GM23338 (cell line): ENCODE results near the gene GLS. TPM values are rescaled to one million over a fixed set of nuclear protein-coding genes. Genes with fewer than 3 reads are reported as not detected.
"Not testable (repeated sequence)": the region's sequence is repeated elsewhere in the genome, so short reads cannot be mapped to it uniquely, and the experiment has no call there.

Experiments
- ATAC-seq: fragments of 200-7000 bp; cut with Tn5 transposase; 3 replicates; pipeline ENCODE4 v1.9.1; 2020
- DNase-seq: peaks from one replicate; pipeline ENCODE4 v3.0.0-alpha.2; 2015; ENCODE audit warnings: low spot score
- H2AFZ ChIP-seq: fragments of 200-600 bp; sonication (generic); 2 replicates; pipeline ENCODE4 v1.8.0; 2016; ENCODE audit warnings: antibody characterized with exemption, mild to moderate bottlenecking, moderate library complexity
- H3F3A ChIP-seq: fragments of 200-600 bp; sonication (generic); replicated peaks from 2 replicates; pipeline ENCODE4 v1.8.0; 2017; ENCODE audit warnings: antibody characterized with exemption, mixed run types, low read depth
- H3K27ac ChIP-seq: fragments of 200-600 bp; sonication (generic); 2 replicates; pipeline ENCODE4 v1.6.1; 2016; ENCODE audit warnings: low read depth
- H3K27me3 ChIP-seq: fragments of 200-600 bp; sonication (generic); 2 replicates; pipeline ENCODE4 v1.8.0; 2016; ENCODE audit warnings: mild to moderate bottlenecking, mixed run types, moderate library complexity; ENCODE audit not compliant: insufficient read depth
- H3K36me3 ChIP-seq: fragments of 200-600 bp; sonication (generic); 2 replicates; pipeline ENCODE4 v1.8.0; 2016; ENCODE audit warnings: mild to moderate bottlenecking; ENCODE audit not compliant: insufficient read depth
- H3K4me1 ChIP-seq: fragments of 200-600 bp; sonication (generic); 2 replicates; pipeline ENCODE4 v1.8.0; 2016; ENCODE audit warnings: mild to moderate bottlenecking, moderate library complexity; ENCODE audit not compliant: insufficient read depth
- H3K4me2 ChIP-seq: fragments of 200-600 bp; sonication (generic); 2 replicates; pipeline ENCODE4 v1.7.1; 2017; ENCODE audit warnings: mixed run types
- H3K4me3 ChIP-seq: fragments of 200-600 bp; sonication (generic); 2 replicates; pipeline ENCODE4 v1.6.1; 2016; ENCODE audit warnings: mixed run types
- H3K79me2 ChIP-seq: fragments of 200-600 bp; sonication (generic); replicated peaks from 2 replicates; pipeline ENCODE4 v1.8.0; 2017; ENCODE audit warnings: mild to moderate bottlenecking; ENCODE audit not compliant: insufficient read depth
- H3K9me2 ChIP-seq: fragments of 200-600 bp; sonication (generic); 2 replicates; pipeline ENCODE4 v1.8.0; 2017; ENCODE audit not compliant: insufficient read depth
- H4K20me1 ChIP-seq: fragments of 200-600 bp; sonication (generic); replicated peaks from 2 replicates; pipeline ENCODE4 v1.8.0; 2017; ENCODE audit warnings: mild to moderate bottlenecking; ENCODE audit not compliant: insufficient read depth
- H3K27ac Mint-ChIP-seq: 2 replicates; pipeline ENCODE4 v1.8.0; 2020; ENCODE audit warnings: inconsistent platforms, mild to moderate bottlenecking, moderate library complexity, mixed read lengths
- H3K27me3 Mint-ChIP-seq: 3 replicates; pipeline ENCODE4 v1.8.0; 2022; ENCODE audit warnings: low read depth, mild to moderate bottlenecking, moderate library complexity, mixed read lengths, inconsistent platforms; ENCODE audit not compliant: insufficient read depth, poor library complexity
- H3K36me3 Mint-ChIP-seq: 3 replicates; pipeline ENCODE4 v1.8.0; 2021; ENCODE audit warnings: low read depth, mild to moderate bottlenecking, inconsistent platforms, moderate library complexity, mixed read lengths
- H3K4me1 Mint-ChIP-seq: 3 replicates; pipeline ENCODE4 v1.8.0; 2020; ENCODE audit warnings: mild to moderate bottlenecking, inconsistent platforms, mixed read lengths
- H3K4me3 Mint-ChIP-seq: 3 replicates; pipeline ENCODE4 v1.8.0; 2021; ENCODE audit warnings: moderate library complexity, mild to moderate bottlenecking, inconsistent platforms, mixed read lengths
- H3K9me3 Mint-ChIP-seq: 3 replicates; pipeline ENCODE4 v1.8.0; 2020; ENCODE audit warnings: moderate library complexity, mild to moderate bottlenecking, inconsistent platforms, mixed read lengths
- CREB1 ChIP-seq: fragments of 250-450 bp; sonication (Bioruptor Pico); IDR thresholded peaks from 2 replicates; pipeline ENCODE4 v1.5.0; 2020; ENCODE audit warnings: low read depth, mild to moderate bottlenecking, moderate library complexity
- CTCF ChIP-seq, 2 experiments: fragments of 200-600 bp in 1 of 2; sonication (generic) in 1 of 2; conservative IDR thresholded peaks; 2 replicates each; pipeline versions ENCODE4 v1.5.1 to v1.6.1; 2016 to 2017; ENCODE audit warnings: antibody characterized with exemption in 2 of 2, low read depth in 2 of 2, mild to moderate bottlenecking in 2 of 2, moderate library complexity in 1 of 2
- ETS1 ChIP-seq: IDR thresholded peaks from 2 replicates; pipeline ENCODE4 v1.6.1; 2016; ENCODE audit warnings: antibody characterized with exemption
- EZH2 ChIP-seq: fragments of 200-600 bp; sonication (generic); IDR thresholded peaks from one replicate; pipeline ENCODE4 v1.8.0; 2017; ENCODE audit warnings: antibody characterized with exemption, mild to moderate bottlenecking, low read depth; ENCODE audit not compliant: unreplicated experiment
- JUNB ChIP-seq: IDR thresholded peaks from one replicate; pipeline ENCODE4 v1.6.1; 2016; ENCODE audit warnings: antibody characterized with exemption; ENCODE audit not compliant: unreplicated experiment
- NANOG ChIP-seq: IDR thresholded peaks from 2 replicates; pipeline ENCODE4 v1.6.1; 2016; ENCODE audit warnings: antibody characterized with exemption, borderline replicate concordance
- REST ChIP-seq: IDR thresholded peaks from one replicate; pipeline ENCODE4 v1.6.1; 2018; ENCODE audit warnings: antibody characterized with exemption; ENCODE audit not compliant: unreplicated experiment
- ZNF331 ChIP-seq: fragments of 250-450 bp; sonication (Bioruptor Pico); IDR thresholded peaks from 2 replicates; pipeline ENCODE4 v1.5.0; 2020; ENCODE audit warnings: low read depth, mild to moderate bottlenecking, moderate library complexity
- polyA plus RNA-seq: library from polyadenylated mRNA; unstranded; fragments of >200 nt; fragmentation: Nextera tagmentation; extraction: Ambion mirVana; gene quantifications from 2 replicates; pipeline ENCODE4 v1.2.1, GENCODE V29; 2016
- total RNA-seq: library from RNA; depleted of rRNA; stranded (reverse); fragments of >200 nt; shearing (Covaris generic); gene quantifications from 2 replicates; pipeline ENCODE4 v1.2.3, GENCODE V29; 2014

Gene GLS
- total and polyA plus RNA-seq, 2 experiments from 2014 or later: 38.1 to 172 TPM

- TF ChIP-seq CREB1 (no peak), ETS1 (no peak)
These were observed 30.8 kb upstream of the GLS start (continued) for GRCh38 chr2:190849774-190850173.

- H4K20me1 ChIP-seq, H3K9me2 ChIP-seq, H3K4me1 ChIP-seq, H3K4me3 ChIP-seq, H3K27ac Mint-ChIP-seq, H2AFZ ChIP-seq, H3K27ac ChIP-seq, DNase-seq, H3K4me3 Mint-ChIP-seq, H3F3A ChIP-seq, H3K79me2 ChIP-seq, H3K27me3 ChIP-seq, ATAC-seq, H3K36me3 ChIP-seq, H3K4me1 Mint-ChIP-seq, H3K9me3 Mint-ChIP-seq, H3K36me3 Mint-ChIP-seq, H3K4me2 ChIP-seq, H3K27me3 Mint-ChIP-seq: not testable (repeated sequence)
These were observed 27.6 kb upstream of the GLS start for GRCh38 chr2:190853022-190853421.

- no peak for DNase-seq
- Histone ChIP-seq H3K79me2 (no peaks in the 10 kb centered on the region), H2AFZ (no peak overlapping the region), H3K27ac (no peak overlapping the region), H3K4me2 (no peak overlapping the region), H3K9me2 (peaks cover 5% of the 10 kb centered on the region; the same call in 1 of the 2 replicates), H3K36me3 (no peaks in the 10 kb centered on the region), H3K27me3 (no peaks in the 10 kb centered on the region), H3K4me1 (peaks cover 3% of the 10 kb centered on the region), H3F3A (no peaks in the 10 kb centered on the region), H3K4me3 (no peak overlapping the region), H4K20me1 (no peaks in the 10 kb centered on the region)
- no peak overlapping the region for H3K4me3 Mint-ChIP-seq
- no peak for TF ChIP-seq NANOG
- TF ChIP-seq CTCF (conservative IDR thresholded peaks at IDR 0.05; ENCODE audit: low read depth in 2 of 2): no peak
- no peak for TF ChIP-seq EZH2
- no peak for TF ChIP-seq ETS1
- no peak for TF ChIP-seq JUNB
- no peak for TF ChIP-seq ZNF331 (CRISPR knock-in tag)
- TF ChIP-seq REST: no peak
- peaks cover 2% of the 10 kb centered on the region for H3K27me3 Mint-ChIP-seq
- H3K9me3 Mint-ChIP-seq: no peaks in the 10 kb centered on the region
- no peak for ATAC-seq
- H3K27ac Mint-ChIP-seq: no peak overlapping the region
- peaks cover 12% of the 10 kb centered on the region; the same call in 2 of the 3 replicates for H3K4me1 Mint-ChIP-seq
- H3K36me3 Mint-ChIP-seq: no peaks in the 10 kb centered on the region
These were observed 26.9 kb upstream of the GLS start for GRCh38 chr2:190853531-190854383.
